D721Med (cell line): ENCODE results near the gene TES.
A peak's percentile ranks its signal among the peaks of the same experiment; 100 is the strongest.
"Not testable (repeated sequence)": the region's sequence is repeated elsewhere in the genome, so short reads cannot be mapped to it uniquely, and the experiment has no call there.

ENCODE experiments used
- DNase-seq: peaks from one replicate; pipeline ENCODE4 v3.0.0; 2011; ENCODE audit warnings: low spot score; ENCODE audit not compliant: insufficient read length
- FAIRE-seq: peaks from 2 replicates; lab custom pipeline; 2011; peaks lifted over from hg19 to GRCh38; lab: Jason Lieb, UNC
- CTCF ChIP-seq: IDR thresholded peaks from 2 replicates; pipeline ENCODE4 v1.5.1; 2012; ENCODE audit warnings: mild to moderate bottlenecking, control low read depth; ENCODE audit not compliant: insufficient read depth; ENCODE audit errors: missing control alignments

The TES gene

GRCh38 chr7:116240024-116240668 is 29.8 kb downstream of the TES start:
- TF ChIP-seq CTCF, result no peak
- no peak for DNase-seq
- no peak for FAIRE-seq

GRCh38 chr7:116241291-116241690 is 31.0 kb downstream of the TES start:
- no peak for TF ChIP-seq CTCF
- no peak for DNase-seq

GRCh38 chr7:116242178-116242577 is 31.8 kb downstream of the TES start:
- no peak for FAIRE-seq
- peak; percentile 2 for TF ChIP-seq CTCF
- no peak for DNase-seq

More at GRCh38 chr7:116241291-116241690, 31.0 kb downstream of the TES start:
- FAIRE-seq, result no peak

- no peak for TF ChIP-seq CTCF
- FAIRE-seq (no peak), DNase-seq (no peak)
Measured at GRCh38 chr7:116242759-116243158, 32.4 kb downstream of the TES start.

GRCh38 chr7:116244803-116245202 is 34.5 kb downstream of the TES start:
- FAIRE-seq, DNase-seq: not testable (repeated sequence)

GRCh38 chr7:116246357-116246756 is 36.0 kb downstream of the TES start:
- DNase-seq (no peak), FAIRE-seq (no peak)
- TF ChIP-seq CTCF, result no peak

- no peak for DNase-seq
- FAIRE-seq, result no peak
Measured at GRCh38 chr7:116249969-116250553, 39.7 kb downstream of the TES start.

More at GRCh38 chr7:116249969-116250553, 39.7 kb downstream of the TES start:
- peak; percentile 19 for TF ChIP-seq CTCF
